HG03469 (cell line): ENCODE results near the gene NOCT.
"Not testable (repeated sequence)": the region's sequence is repeated elsewhere in the genome, so short reads cannot be mapped to it uniquely, and the experiment has no call there.

ENCODE experiments used
- ATAC-seq: cut with Tn5 transposase; IDR thresholded peaks from one replicate; pipeline ENCODE4 v1.9.1; 2021; ENCODE audit warnings: mild to moderate bottlenecking, moderate library complexity, moderate number of reproducible peaks; ENCODE audit not compliant: unreplicated experiment

NOCT gene

GRCh38 chr4:139009702-139010101 is 5.9 kb upstream of the NOCT start:
- ATAC-seq = no peak

DNA sequence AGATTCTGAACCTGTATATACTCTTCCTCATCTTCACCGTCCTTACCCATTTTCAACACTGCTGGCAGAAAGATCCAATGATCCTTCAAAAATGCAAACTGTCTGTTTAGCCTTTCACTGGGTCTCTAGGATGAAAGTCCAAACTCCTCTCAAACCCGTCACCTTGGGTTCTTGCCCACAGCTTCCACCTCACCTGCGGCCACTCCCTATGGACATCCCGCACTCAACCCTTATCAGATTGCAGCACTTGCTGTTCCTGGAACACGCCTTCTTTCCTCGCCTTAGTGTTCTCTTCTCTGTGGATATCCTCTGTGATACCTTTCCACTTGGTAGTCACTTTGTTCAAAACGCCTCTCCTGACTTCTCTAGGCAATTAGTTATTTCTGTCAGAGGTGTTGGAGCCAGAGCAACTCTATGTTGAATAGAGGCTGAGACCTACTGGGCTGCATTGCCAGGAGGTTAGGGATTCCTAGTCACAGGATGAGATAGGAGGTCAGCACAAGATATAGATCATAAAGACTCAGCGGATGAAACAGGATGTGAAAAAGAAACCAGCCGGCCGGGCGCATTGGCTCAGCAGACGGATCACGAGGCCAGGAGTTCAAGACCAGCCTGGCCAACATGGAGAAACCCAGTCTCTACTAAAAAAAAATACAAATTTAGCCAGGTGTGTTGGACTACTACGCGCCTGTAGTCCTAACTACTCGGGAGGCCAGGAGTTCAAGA is 4.2 kb upstream of the NOCT start:
- no peak for ATAC-seq

- peak; percentile 5 for ATAC-seq
These were observed 961 bp upstream of the NOCT start for GRCh38 chr4:139014371-139015268.

- ATAC-seq = no peak
These were observed 429 bp downstream of the NOCT start for GRCh38 chr4:139015948-139016471.

DNA sequence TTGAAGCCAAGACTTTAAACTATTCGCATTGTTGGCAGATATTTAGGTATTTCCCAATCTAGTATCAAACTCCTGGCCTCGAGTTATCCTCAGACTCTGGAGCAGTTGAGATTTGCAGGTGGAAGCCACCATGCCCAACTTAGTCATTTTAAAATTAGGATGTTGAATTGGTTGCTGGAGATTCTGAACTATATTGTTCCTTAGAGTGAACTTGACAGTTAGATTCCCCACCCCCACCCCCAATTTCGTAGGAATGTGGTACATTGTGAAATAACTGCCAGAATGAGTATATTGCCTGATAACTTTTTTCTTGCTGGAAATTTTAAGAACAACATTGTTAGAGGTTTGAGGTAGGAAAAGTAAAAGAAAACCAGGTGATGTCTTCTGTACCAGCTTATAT is 2.3 kb downstream of the NOCT start:
- no peak for ATAC-seq

DNA sequence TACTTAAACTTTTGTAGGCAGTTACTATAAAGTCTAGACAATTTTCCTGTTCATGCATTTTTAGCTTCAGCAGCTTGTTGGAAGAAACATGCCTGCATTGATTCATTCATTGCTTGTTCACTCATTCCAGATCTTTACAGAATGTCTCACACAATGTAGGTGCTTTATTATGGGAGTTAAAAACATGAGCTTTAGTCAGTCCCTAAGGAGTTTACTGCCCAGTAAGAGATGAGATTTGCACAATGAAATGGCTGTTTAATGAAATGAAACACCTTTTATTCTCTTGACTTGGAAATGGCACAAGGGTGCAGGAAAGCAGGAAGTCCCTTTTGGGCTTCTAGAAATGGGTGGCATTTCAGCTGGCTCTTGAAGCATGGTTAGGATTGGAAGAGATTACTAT is 2.9 kb downstream of the NOCT start:
- ATAC-seq = no peak

DNA sequence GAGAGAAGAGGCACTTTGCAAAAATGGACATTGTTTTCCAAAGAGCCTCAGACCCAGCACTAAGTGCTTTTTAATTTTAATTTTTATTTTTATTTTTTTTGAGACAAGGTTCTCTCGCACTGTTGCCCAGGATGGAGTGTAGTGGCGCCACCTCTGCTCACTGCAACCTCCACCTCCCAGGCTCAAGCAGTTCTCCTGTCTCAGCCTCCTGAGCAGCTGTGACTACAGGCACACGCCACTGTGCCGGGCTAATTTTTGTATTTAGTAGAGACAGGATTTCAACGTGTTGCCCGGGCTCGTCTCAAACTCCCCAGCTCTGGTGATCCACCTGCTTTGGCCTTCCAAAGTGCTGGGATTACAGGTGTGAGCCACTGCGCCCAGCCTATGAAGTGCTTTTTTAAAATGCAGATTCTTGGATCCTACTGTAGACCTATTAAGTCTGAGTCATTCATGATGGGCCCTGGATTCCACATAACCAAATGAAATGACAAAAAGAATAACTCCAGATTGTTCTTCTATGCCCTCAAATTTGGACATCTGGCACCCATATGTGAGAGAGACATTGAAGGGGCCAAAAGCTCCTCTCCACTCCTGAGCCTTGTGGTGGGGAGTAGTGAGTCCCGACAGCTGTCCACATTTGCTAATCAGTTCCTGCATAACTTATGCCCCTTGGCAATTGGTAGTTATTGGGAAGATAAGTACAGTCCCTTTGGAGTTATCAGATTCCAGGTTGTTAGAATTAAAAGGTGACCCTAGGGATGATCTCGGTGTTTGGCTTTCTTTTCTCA is 3.6 kb downstream of the NOCT start:
- no peak for ATAC-seq

GRCh38 chr4:139020384-139020783 is 4.8 kb downstream of the NOCT start:
- no peak for ATAC-seq

GRCh38 chr4:139021071-139021470 is 5.5 kb downstream of the NOCT start:
- ATAC-seq = not testable (repeated sequence)

DNA sequence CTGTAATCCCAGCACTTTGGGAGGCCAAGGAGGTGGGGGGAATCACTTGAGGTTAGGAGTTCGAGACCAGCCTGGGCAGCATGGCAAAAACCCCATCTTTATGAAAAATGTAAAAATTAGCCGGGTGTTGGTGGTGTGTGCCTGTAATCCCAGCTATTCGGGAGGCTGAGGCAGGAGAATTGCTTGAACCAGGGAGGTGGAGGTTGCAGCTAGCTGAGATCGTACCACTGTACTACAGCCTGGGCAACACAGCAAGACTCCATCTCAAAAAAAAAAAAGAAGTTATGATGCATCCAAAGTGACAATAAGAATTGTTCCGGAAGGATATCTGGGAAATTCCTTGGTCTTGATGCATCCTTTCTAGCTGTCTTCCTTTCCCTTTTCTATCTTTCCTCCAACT is 7.3 kb downstream of the NOCT start:
- no peak for ATAC-seq

DNA sequence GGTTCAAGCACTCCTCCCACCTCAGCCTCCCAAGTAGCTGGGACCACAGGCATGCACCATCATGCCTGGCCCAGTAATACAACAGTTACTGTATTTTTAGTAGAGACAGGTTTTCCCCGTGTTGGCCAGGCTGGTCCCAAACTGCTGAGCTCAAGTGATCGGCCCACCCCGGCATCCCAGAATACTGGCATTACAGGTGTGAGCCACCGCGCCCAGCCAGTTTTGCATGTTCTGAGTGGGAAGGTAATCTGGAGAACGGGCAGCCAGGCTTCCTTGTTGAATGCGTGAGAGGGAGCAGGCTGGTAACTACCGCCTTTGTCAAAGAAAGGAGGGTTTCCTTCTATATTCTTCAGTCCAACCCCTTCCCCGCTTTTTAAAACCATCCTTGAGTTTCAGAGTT is 9.1 kb downstream of the NOCT start:
- no peak for ATAC-seq

DNA sequence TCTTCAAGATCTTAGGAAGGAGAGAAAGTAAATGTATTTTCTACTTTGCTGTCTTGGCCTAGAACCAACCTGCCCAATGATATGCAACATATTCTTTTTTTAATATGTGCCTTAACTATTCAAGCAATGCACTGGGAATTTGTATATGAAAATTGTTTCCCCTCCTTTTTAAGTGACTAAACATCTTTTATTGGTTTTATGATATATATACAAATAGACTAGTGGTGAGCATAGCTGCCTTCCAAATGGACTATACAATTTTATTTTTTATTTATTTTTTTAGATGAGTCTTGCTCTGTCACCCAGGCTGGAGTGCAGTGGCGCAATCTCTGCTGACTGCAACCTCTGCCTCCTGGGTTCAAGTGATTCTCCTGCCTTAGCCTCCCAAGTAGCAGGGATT is 10.3 kb downstream of the NOCT start:
- no peak for ATAC-seq

- no peak for ATAC-seq
These were observed 12.2 kb downstream of the NOCT start for GRCh38 chr4:139027776-139028175.

DNA sequence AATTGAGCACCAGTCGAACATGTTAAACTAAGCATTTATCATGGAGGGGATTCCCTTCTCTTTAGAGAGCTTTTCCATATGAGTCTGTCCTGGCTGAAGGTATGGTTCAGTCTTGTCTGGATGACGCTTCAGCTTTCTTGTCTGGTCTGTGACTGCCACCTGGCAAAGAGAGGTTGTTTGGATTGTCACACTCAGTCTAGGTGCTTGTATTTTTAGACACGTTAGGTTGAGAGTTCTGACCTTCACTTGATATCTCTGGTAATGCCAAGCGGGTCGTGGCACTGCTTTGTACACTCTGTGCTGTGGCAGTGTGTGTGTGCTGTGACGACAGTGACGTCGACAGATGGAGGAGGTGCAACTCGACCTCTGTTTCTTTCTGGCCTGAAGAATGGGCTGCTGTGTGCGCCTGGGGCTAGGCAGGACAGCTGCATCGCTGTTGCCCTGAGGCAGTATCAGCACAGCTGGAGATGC is 12.6 kb downstream of the NOCT start:
- ATAC-seq = no peak

GRCh38 chr4:139029866-139030363 is 14.3 kb downstream of the NOCT start:
- ATAC-seq = not testable (repeated sequence)

GRCh38 chr4:139030614-139031235 is 15.1 kb downstream of the NOCT start:
- peak; percentile 69 for ATAC-seq

DNA sequence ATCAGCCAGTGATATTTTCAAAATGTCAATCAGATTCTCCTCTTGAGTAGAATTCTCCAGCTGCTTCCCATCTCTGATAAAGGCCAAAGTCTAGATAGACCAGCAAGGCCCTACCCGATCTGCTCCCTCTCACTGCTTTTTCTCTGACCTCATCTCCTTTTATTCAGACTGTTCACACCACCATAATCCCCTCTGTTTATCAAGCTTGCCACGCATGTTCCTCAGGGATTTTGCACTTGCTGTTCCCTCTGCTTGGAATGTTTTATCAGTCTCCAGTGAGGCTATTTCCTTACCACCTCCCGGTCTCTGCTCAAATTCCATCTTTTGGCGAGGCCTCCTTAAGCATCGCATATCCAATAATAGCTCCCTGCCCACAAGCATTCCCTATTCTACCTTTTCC is 20.1 kb downstream of the NOCT start:
- no peak for ATAC-seq

- no peak for ATAC-seq
These were observed 21.3 kb downstream of the NOCT start for GRCh38 chr4:139036885-139037284.

- no peak for ATAC-seq
These were observed 23.4 kb downstream of the NOCT start for GRCh38 chr4:139038874-139039443.

DNA sequence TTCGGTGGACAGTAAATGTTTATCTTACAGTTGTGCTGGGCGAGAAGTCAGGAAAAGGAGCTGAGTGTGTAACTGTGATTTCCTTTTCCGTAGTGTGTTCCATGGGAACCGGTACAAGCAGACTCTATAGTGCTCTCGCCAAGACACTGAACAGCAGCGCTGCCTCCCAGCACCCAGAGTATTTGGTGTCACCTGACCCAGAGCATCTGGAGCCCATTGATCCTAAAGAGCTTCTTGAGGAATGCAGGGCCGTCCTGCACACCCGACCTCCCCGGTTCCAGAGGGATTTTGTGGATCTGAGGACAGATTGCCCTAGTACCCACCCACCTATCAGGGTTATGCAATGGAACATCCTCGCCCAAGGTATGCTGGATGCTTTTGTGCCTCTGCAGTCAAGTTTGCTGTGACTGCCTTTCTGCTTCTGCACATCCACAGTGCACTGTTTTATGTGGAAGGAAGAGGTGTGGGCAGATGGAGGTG is 27.4 kb downstream of the NOCT start:
- ATAC-seq = no peak
